ENCODE measurements around the gene CAVIN3.

- no peak for TF ChIP-seq POLR2AphosphoS5 (IDR thresholded peaks at IDR 0.05)
- TF ChIP-seq POLR2A (IDR thresholded peaks at IDR 0.05): no peak
These were observed 36.3 kb upstream of the CAVIN3 start for GRCh38 chr11:6356503-6357055.

All from stomach (tissue), 4 donors.